Tibial nerve (tissue), 4 donors: ENCODE measurements around the gene PLEKHA6. TPM values are rescaled to one million over a fixed set of nuclear protein-coding genes. Genes with fewer than 3 reads are reported as not detected.
A peak's percentile ranks its signal among the peaks of the same experiment; 100 is the strongest.

Experiments used
- DNase-seq, 2 donors: peaks; one replicate each; pipeline ENCODE4 v3.0.0-alpha.2; 2019; ENCODE audit warnings: low spot score in 2 of 2
- H3K27ac ChIP-seq, 4 donors: fragments of 200-600 bp; sonication (generic) in 3 of 4; one replicate each; pipeline ENCODE4 v1.5.1; 2017 to 2019; ENCODE audit warnings: mild to moderate bottlenecking in 1 of 4
- H3K27me3 ChIP-seq, 2 donors: fragments of 200-600 bp; sonication (generic) in 1 of 2; one replicate each; pipeline versions ENCODE4 v1.5.1 to v1.6.0; 2017 to 2019
- H3K36me3 ChIP-seq, 3 donors: fragments of 200-600 bp; sonication (generic); one replicate each; pipeline ENCODE4 v1.5.1; 2018 to 2019
- H3K4me1 ChIP-seq, 4 donors: fragments of 200-600 bp; sonication (generic) in 3 of 4; one replicate each; pipeline ENCODE4 v1.5.1; 2017 to 2019
- H3K4me3 ChIP-seq, 4 donors: fragments of 200-600 bp; sonication (generic) in 3 of 4; one replicate each; pipeline ENCODE4 v1.5.1; 2017 to 2019; ENCODE audit warnings: mild to moderate bottlenecking in 1 of 4, moderate library complexity in 1 of 4
- H3K9me3 ChIP-seq, 4 donors: fragments of 200-600 bp; sonication (generic) in 3 of 4; one replicate each; pipeline ENCODE4 v1.5.1; 2017 to 2019
- CTCF ChIP-seq, 5 experiments: fragments of 200-600 bp in 3 of 5; fragments of 450-650 bp in 2 of 5; sonication (generic) in 3 of 5; IDR thresholded peaks; one replicate each; pipeline ENCODE4 v1.5.1; 2016 to 2019; ENCODE audit warnings: antibody characterized with exemption in 5 of 5, mild to moderate bottlenecking in 3 of 5, moderate library complexity in 2 of 5
- EP300 ChIP-seq, 2 donors: sonication (generic); formaldehyde crosslinking; IDR thresholded peaks; one replicate each; pipeline ENCODE4 v1.6.1; 2017; ENCODE audit warnings: antibody characterized with exemption in 2 of 2, mild to moderate bottlenecking in 1 of 2
- POLR2A ChIP-seq, 2 donors: fragments of 450-650 bp; IDR thresholded peaks; one replicate each; pipeline ENCODE4 v1.6.1; 2017; ENCODE audit warnings: antibody characterized with exemption in 2 of 2, mild to moderate bottlenecking in 2 of 2, moderate library complexity in 2 of 2
- WGBS, 2 donors: methylation state at CpG; one replicate each; pipeline ENCODE4 v1.1.5; 2018; 5-methylcytosine and 5-hydroxymethylcytosine counted together
- total RNA-seq, 4 donors: library from RNA; depleted of rRNA; stranded (reverse); fragments of >200 nt; gene quantifications; one replicate each; pipeline ENCODE4 v1.1.0, GENCODE V29; 2016

The PLEKHA6 gene
- total RNA-seq, 4 donors from 2014 or later = 6.6 to 13.9 (median 12.1) TPM

DNA sequence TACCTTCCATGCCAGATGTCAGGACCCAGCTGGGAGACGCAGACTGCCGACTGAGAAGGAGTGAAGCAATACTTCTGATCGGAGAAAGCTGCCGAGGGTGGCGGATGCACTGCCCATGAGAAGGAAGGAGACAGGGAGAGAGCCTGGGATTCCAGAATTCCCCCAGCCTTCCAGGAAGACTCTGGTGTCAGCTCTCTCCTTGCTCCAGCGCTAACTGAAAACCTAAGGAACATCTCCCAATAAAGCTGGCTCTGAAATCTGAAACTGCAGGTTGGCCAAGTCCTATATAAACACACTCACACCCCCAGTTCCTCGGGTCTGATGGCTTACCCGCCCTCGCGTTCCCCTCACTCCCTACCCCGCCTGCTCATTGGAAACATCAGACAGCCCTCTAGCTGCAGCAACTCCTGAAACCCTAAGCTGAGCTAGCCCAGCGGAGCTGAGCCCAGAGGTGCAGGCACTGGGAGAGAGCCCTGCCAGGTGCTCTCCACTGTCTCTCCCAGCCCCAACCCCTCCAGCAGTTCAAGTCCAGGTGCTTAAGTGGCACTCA, 52.3 kb downstream of the PLEKHA6 start:
- peak overlapping the region in 2 of 4 donors; percentile 12 to 31 for H3K4me3 ChIP-seq
- TF ChIP-seq EP300 (IDR thresholded peaks at IDR 0.05) (no peak), CTCF (IDR thresholded peaks at IDR 0.05) (peak in 1 of 5 experiments; percentile 21)
- no peaks in the 10 kb centered on the region for H3K9me3 ChIP-seq
- DNase-seq = peak in 1 of 2 donors; percentile 41
- no peaks in the 10 kb centered on the region for H3K27me3 ChIP-seq
- no peaks in the 10 kb centered on the region for H3K36me3 ChIP-seq
- peaks cover 0 to 12% (median 0%) of the 10 kb centered on the region in 4 donors for H3K4me1 ChIP-seq
- peak overlapping the region in 1 of 4 donors; percentile 20 for H3K27ac ChIP-seq
- WGBS, 2 donors = 23 to 30% methylated on average over 12 of the region's 12 CpGs

DNA sequence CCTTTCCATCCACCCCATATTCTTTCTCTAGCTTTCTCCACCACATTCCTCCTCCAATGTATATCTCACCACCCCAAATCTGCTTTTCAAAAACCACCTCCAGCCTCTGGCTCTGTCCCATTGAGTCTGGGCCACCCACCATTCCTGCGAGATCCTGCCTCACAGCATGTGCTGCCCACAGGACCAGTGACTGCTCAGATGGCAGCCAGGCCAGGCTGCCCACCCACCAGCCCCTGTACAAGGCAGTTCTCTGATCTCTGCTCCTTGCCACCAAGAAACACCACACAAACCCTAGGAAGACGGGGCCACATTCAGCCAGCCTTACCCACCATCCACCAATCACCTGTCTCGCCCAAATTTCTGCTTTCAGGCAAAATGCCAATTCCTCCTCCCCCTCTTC, 53.7 kb downstream of the PLEKHA6 start:
- H3K27ac ChIP-seq = no peak overlapping the region
- TF ChIP-seq POLR2A (IDR thresholded peaks at IDR 0.05) (no peak), CTCF (IDR thresholded peaks at IDR 0.05) (no peak), EP300 (IDR thresholded peaks at IDR 0.05) (no peak)
- no peaks in the 10 kb centered on the region for H3K36me3 ChIP-seq

DNA sequence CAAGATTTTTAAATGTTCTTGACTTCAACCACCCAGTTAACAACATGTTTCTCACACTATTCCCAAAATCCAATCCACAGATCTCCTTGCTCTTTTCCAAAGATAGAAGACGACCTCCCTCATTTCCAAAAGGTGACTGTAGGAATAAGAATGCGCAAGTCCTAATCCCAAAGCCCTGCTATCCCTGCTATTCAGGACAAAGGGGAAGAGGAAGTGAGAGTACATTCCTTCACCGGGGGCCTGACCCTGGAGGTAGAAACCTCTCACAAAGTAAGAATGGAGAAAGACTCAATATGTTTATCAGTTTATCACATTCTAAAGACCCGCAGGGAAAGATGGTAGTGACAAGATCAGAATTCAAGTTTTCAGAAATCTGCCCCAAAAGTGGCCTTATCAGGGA, 55.7 kb downstream of the PLEKHA6 start:
- Histone ChIP-seq H3K27me3 (no peaks in the 10 kb centered on the region), H3K36me3 (no peaks in the 10 kb centered on the region), H3K4me1 (peaks cover 0 to 20% (median 0%) of the 10 kb centered on the region in 4 donors), H3K4me3 (no peak overlapping the region), H3K27ac (no peak overlapping the region), H3K9me3 (no peaks in the 10 kb centered on the region)
- TF ChIP-seq POLR2A (IDR thresholded peaks at IDR 0.05) (no peak), CTCF (IDR thresholded peaks at IDR 0.05) (no peak), EP300 (IDR thresholded peaks at IDR 0.05) (no peak)
- DNase-seq = no peak
- 55 to 59% methylated on average over 4 of the region's 4 CpGs for WGBS, 2 donors

More for the DNA sequence above, 53.7 kb downstream of the PLEKHA6 start:
- Histone ChIP-seq H3K4me1 (peaks cover 0 to 8% (median 0%) of the 10 kb centered on the region in 4 donors), H3K9me3 (no peaks in the 10 kb centered on the region), H3K4me3 (no peak overlapping the region), H3K27me3 (no peaks in the 10 kb centered on the region)
- WGBS, 2 donors = 70 to 85% methylated on average over 3 of the region's 3 CpGs
- DNase-seq = no peak

DNA sequence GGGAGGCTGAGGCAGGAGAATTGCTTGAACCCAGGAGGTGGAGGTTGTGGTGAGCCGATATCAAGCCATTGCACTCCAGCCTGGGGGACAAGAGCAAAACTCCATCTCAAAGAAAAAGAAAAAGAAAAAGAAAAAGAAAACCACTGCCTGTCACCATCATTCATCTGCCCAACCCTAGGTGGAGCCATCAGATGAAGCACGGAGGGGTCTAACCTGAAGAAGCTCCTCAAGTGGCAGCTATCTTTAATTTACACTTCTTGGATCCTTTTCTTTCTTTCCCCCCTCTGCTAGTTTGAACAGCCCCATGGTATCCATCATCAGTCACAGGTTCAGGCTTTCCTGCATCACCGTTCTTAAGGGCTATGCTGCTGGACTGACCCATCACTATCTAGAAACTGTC, 57.0 kb downstream of the PLEKHA6 start:
- no peak for DNase-seq
- WGBS, 2 donors = 89 to 94% methylated on average over 3 of the region's 3 CpGs
- Histone ChIP-seq H3K9me3 (no peaks in the 10 kb centered on the region), H3K27me3 (no peaks in the 10 kb centered on the region), H3K4me1 (peaks cover 0 to 18% (median 0%) of the 10 kb centered on the region in 4 donors), H3K4me3 (no peak overlapping the region), H3K36me3 (no peaks in the 10 kb centered on the region), H3K27ac (no peak overlapping the region)
- no peak for TF ChIP-seq POLR2A (IDR thresholded peaks at IDR 0.05)
- TF ChIP-seq CTCF (IDR thresholded peaks at IDR 0.05) = no peak
- no peak for TF ChIP-seq EP300 (IDR thresholded peaks at IDR 0.05)

GRCh38 chr1:204301171-204301957, 58.4 kb downstream of the PLEKHA6 start:
- no peaks in the 10 kb centered on the region for H3K27me3 ChIP-seq
- H3K4me1 ChIP-seq = peaks cover 0 to 28% (median 6%) of the 10 kb centered on the region in 4 donors
- no peak for DNase-seq
- no peak overlapping the region for H3K27ac ChIP-seq
- 81 to 86% methylated on average over 7 of the region's 7 CpGs for WGBS, 2 donors
- H3K36me3 ChIP-seq = no peaks in the 10 kb centered on the region
- no peak overlapping the region for H3K4me3 ChIP-seq
- no peaks in the 10 kb centered on the region for H3K9me3 ChIP-seq
- TF ChIP-seq CTCF (IDR thresholded peaks at IDR 0.05) = no peak
- TF ChIP-seq EP300 (IDR thresholded peaks at IDR 0.05) = no peak
- TF ChIP-seq POLR2A (IDR thresholded peaks at IDR 0.05) = no peak
